Middle frontal gyrus (tissue), 1 donor: ENCODE results near the gene PFKM.

Experiments
- DNase-seq: peaks from one replicate; pipeline ENCODE4 v3.0.0-alpha.2; 2015; ENCODE audit warnings: low spot score; ENCODE audit errors: extremely low spot score

The PFKM gene

GRCh38 chr12:48185181-48185919 lies 66.2 kb downstream of the PFKM start:
- DNase-seq = no peak

GRCh38 chr12:48187916-48188695 lies 68.9 kb downstream of the PFKM start:
- DNase-seq = no peak

- DNase-seq = peak; percentile 71
These were observed 70.4 kb downstream of the PFKM start for GRCh38 chr12:48189331-48190125.

- DNase-seq = no peak
These were observed 71.9 kb downstream of the PFKM start for GRCh38 chr12:48191096-48191495.

GRCh38 chr12:48192861-48193260 lies 73.7 kb downstream of the PFKM start:
- DNase-seq = no peak

DNA sequence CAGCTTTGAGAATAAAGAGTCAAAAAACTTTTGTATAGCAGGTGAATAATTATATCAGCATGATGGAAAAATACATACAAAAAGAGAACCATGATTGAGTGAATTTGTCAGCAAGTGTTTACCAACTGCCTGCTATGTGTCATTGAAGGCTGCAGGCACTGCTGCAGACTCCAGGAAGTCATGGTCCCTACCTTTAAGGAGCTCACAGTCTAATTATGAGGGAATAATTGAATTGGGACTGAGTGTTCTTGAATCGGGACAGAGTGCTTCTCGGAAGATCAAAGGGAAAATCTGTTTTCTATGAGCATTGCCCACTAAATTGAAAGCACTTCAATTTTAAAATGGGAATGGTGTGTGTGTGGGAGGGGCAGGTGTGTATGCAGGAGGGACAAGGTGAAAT lies 74.5 kb downstream of the PFKM start:
- no peak for DNase-seq

- no peak for DNase-seq
These were observed 75.6 kb downstream of the PFKM start for GRCh38 chr12:48194799-48195201.
